HCEC 1CT (cell line): Measurements from ENCODE around the gene GCK.
A peak's percentile ranks its signal among the peaks of the same experiment; 100 is the strongest.
"Not testable (repeated sequence)": the region's sequence is repeated elsewhere in the genome, so short reads cannot be mapped to it uniquely, and the experiment has no call there.

Source experiments
- DNase-seq: peaks from one replicate; pipeline ENCODE4 v3.0.0-alpha.2; 2017

GCK gene

GRCh38 chr7:44139311-44140010 is 49.8 kb downstream of the GCK start:
- DNase-seq, result no peak

GRCh38 chr7:44138698-44139097 is 50.5 kb downstream of the GCK start:
- DNase-seq, result no peak

- DNase-seq, result no peak
These were observed 52.5 kb downstream of the GCK start for GRCh38 chr7:44136731-44137130.

GRCh38 chr7:44134943-44135628 is 54.2 kb downstream of the GCK start:
- DNase-seq, result no peak

- DNase-seq, result no peak
These were observed 55.9 kb downstream of the GCK start for GRCh38 chr7:44133295-44133694.

- no peak for DNase-seq
These were observed 57.2 kb downstream of the GCK start for GRCh38 chr7:44132039-44132438.

- DNase-seq, result peak; percentile 50
These were observed 57.8 kb downstream of the GCK start for GRCh38 chr7:44131173-44132029.

GRCh38 chr7:44128721-44129582 is 60.3 kb downstream of the GCK start:
- DNase-seq, result no peak

GRCh38 chr7:44127161-44127560 is 62.1 kb downstream of the GCK start:
- no peak for DNase-seq

- not testable (repeated sequence) for DNase-seq
These were observed 62.7 kb downstream of the GCK start for GRCh38 chr7:44126574-44126973.

GRCh38 chr7:44124822-44125202 is 64.4 kb downstream of the GCK start:
- no peak for DNase-seq

- peak; percentile 95 for DNase-seq
These were observed 65.8 kb downstream of the GCK start, which contains the start of gene POLD2 for GRCh38 chr7:44123190-44124003. POLD2 (minus strand) TSS chr7:44123548; CDS start chr7:44122053, 1,495 bp downstream.

GRCh38 chr7:44122529-44122928 is 66.7 kb downstream of the GCK start:
- no peak for DNase-seq

GRCh38 chr7:44121761-44122420 is 67.3 kb downstream of the GCK start:
- no peak for DNase-seq

- no peak for DNase-seq
These were observed 68.8 kb downstream of the GCK start for GRCh38 chr7:44120395-44120794.

GRCh38 chr7:44119829-44120380 is 69.3 kb downstream of the GCK start:
- no peak for DNase-seq

- no peak for DNase-seq
These were observed 71.3 kb downstream of the GCK start for GRCh38 chr7:44117801-44118429.

GRCh38 chr7:44116789-44117666 is 72.2 kb downstream of the GCK start:
- DNase-seq, result no peak

- no peak for DNase-seq
These were observed 73.0 kb downstream of the GCK start for GRCh38 chr7:44116087-44116788.
